GM12872 (cell line): ENCODE data around the gene EPB41L3.

ENCODE experiments used
- TF ChIP-seq, protein P1 (sequence below): IDR thresholded peaks from 3 replicates; pipeline ENCODE4 v1.5.1; 2011; ENCODE audit warnings: low read depth, mild to moderate bottlenecking, low read length, moderate library complexity; ENCODE audit not compliant: insufficient read depth

EPB41L3 gene

GRCh38 chr18:5388896-5389295 is 154.9 kb downstream of the EPB41L3 start:
- TF ChIP-seq, protein P1, sequence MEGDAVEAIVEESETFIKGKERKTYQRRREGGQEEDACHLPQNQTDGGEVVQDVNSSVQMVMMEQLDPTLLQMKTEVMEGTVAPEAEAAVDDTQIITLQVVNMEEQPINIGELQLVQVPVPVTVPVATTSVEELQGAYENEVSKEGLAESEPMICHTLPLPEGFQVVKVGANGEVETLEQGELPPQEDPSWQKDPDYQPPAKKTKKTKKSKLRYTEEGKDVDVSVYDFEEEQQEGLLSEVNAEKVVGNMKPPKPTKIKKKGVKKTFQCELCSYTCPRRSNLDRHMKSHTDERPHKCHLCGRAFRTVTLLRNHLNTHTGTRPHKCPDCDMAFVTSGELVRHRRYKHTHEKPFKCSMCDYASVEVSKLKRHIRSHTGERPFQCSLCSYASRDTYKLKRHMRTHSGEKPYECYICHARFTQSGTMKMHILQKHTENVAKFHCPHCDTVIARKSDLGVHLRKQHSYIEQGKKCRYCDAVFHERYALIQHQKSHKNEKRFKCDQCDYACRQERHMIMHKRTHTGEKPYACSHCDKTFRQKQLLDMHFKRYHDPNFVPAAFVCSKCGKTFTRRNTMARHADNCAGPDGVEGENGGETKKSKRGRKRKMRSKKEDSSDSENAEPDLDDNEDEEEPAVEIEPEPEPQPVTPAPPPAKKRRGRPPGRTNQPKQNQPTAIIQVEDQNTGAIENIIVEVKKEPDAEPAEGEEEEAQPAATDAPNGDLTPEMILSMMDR: no peak

DNA sequence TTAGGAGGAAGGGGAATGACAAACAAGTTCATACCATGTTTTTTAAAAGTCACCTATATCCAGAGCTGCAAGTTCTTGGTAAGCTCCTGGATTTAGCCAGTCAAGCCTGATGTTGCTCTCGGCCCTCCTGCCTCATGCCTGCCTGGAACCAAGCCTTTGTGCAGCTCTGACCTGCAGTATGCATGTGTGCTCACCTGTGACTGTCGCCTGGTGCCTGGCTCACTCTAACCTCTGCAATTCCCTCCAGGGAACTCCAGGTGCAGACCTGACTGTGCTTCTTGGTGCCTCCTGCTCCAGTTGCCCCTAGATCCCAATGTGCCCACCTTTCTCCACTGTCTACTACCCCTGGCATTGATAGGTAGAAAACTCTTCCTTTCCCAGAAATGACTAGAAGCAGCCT is 163.2 kb downstream of the EPB41L3 start:
- TF ChIP-seq, protein P1: no peak

DNA sequence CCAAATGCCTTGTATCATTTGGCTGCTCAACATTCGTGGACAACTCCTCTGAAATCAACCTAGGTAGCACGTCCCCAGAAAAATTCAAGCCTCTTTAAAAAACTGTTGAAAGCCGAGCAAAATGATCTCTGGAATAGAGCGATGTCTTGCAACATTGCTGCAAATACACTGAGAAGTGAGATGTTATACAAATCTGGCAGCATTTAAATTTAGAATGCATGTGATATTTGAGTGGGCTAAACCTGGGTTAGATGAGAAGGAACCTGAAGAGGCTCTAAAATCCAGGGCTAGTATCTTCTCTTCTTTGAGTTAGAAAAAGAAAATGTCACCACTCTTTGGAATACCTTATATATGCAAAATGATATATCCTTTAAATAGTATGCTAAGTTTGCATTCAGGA is 166.8 kb downstream of the EPB41L3 start:
- TF ChIP-seq, protein P1: no peak

DNA sequence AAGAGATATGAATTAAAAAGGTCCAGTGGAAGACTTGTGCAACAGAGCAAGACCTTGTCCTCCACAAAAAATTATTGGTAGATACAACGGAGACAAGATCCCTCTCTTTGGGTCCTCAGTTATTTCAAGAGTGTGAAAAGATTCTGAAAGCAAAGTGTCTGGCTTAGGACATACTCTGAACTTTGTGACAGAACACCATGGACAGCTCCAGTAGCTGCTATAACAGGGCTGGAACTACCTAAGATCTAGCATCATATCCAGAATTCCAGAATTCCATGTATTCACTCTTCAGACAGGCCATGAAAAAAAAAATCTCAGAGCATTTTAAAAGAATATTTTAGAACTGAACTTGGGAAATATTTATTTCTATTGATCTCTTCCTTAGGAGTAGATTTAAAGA is 173.5 kb downstream of the EPB41L3 start:
- TF ChIP-seq, protein P1: no peak

GRCh38 chr18:5369513-5369912 is 174.3 kb downstream of the EPB41L3 start:
- TF ChIP-seq, protein P1: no peak

GRCh38 chr18:5365443-5365842 is 178.4 kb downstream of the EPB41L3 start:
- TF ChIP-seq, protein P1: no peak

- TF ChIP-seq, protein P1: no peak
Measured at GRCh38 chr18:5350636-5351035, 193.2 kb downstream of the EPB41L3 start.
